Activated CD8-positive, alpha-beta memory T cell treated with anti-CD3 and anti-CD28 coated beads, Interleukin-2, amount 10 ng/mL, durations not matched to agents 7 days and 5 days (primary cell): ENCODE results near the gene ZNF212. TPM values are rescaled to one million over a fixed set of nuclear protein-coding genes. Genes with fewer than 3 reads are reported as not detected.
A peak's percentile ranks its signal among the peaks of the same experiment; 100 is the strongest.

Source experiments
- ATAC-seq: fragments of 150-1000 bp; cut with Tn5 transposase; one replicate; pipeline ENCODE4 v1.10.0; 2021; ENCODE audit warnings: moderate library complexity
- CTCF ChIA-PET: fragments of 350-600 bp; sonication (Branson Sonifier 250); formaldehyde crosslinking; loops from one replicate; lab custom pipeline; 2021; ENCODE audit warnings: antibody characterized with exemption; lab: Charles Lee
- DNase-seq: peaks from one replicate; pipeline ENCODE4 v3.0.0-alpha.2; 2020
- H3K27ac Mint-ChIP-seq: one replicate; pipeline ENCODE4 v1.8.0; 2021; ENCODE audit warnings: mild to moderate bottlenecking, mixed read lengths
- H3K27me3 Mint-ChIP-seq: one replicate; pipeline ENCODE4 v1.8.0; 2021; ENCODE audit warnings: mixed read lengths
- H3K36me3 Mint-ChIP-seq: one replicate; pipeline ENCODE4 v1.8.0; 2021; ENCODE audit warnings: mild to moderate bottlenecking, mixed read lengths
- H3K4me1 Mint-ChIP-seq: one replicate; pipeline ENCODE4 v1.8.0; 2021; ENCODE audit warnings: mixed read lengths
- H3K4me3 Mint-ChIP-seq: one replicate; pipeline ENCODE4 v1.8.0; 2021; ENCODE audit warnings: mild to moderate bottlenecking, moderate library complexity, mixed read lengths
- H3K9me3 Mint-ChIP-seq: one replicate; pipeline ENCODE4 v1.8.0; 2022; ENCODE audit warnings: low read depth, mixed read lengths
- total RNA-seq, 2 experiments: library from RNA; stranded (reverse); gene quantifications; one replicate each; pipeline ENCODE4 v1.2.3, GENCODE V29; 2021

Gene ZNF212
- total RNA-seq, 2 experiments from 2014 or later = 12.8 to 14.2 TPM

GRCh38 chr7:149297034-149297755, 57.7 kb downstream of the ZNF212 start:
- CTCF ChIA-PET = no interaction called here
- H3K27me3 Mint-ChIP-seq = no peaks in the 10 kb centered on the region
- DNase-seq = no peak
- peaks cover 4% of the 10 kb centered on the region for H3K4me1 Mint-ChIP-seq
- no peak overlapping the region for H3K4me3 Mint-ChIP-seq
- H3K9me3 Mint-ChIP-seq = no peaks in the 10 kb centered on the region
- no peak overlapping the region for H3K27ac Mint-ChIP-seq
- no peaks in the 10 kb centered on the region for H3K36me3 Mint-ChIP-seq
- ATAC-seq = peak; percentile 23

GRCh38 chr7:149300620-149301285, 61.3 kb downstream of the ZNF212 start:
- DNase-seq (no peak), ATAC-seq (no peak)
- CTCF ChIA-PET = no interaction called here
- Mint-ChIP-seq H3K27ac (no peak overlapping the region), H3K27me3 (no peaks in the 10 kb centered on the region), H3K4me1 (no peaks in the 10 kb centered on the region), H3K4me3 (no peak overlapping the region), H3K36me3 (no peaks in the 10 kb centered on the region), H3K9me3 (no peaks in the 10 kb centered on the region)

GRCh38 chr7:149302222-149302621, 62.8 kb downstream of the ZNF212 start:
- H3K9me3 Mint-ChIP-seq = no peaks in the 10 kb centered on the region
- no peak for ATAC-seq
- CTCF ChIA-PET = no interaction called here

GRCh38 chr7:149302865-149303264, 63.4 kb downstream of the ZNF212 start:
- no peaks in the 10 kb centered on the region for H3K9me3 Mint-ChIP-seq
- no peaks in the 10 kb centered on the region for H3K27me3 Mint-ChIP-seq
- DNase-seq (no peak), ATAC-seq (no peak)
- CTCF ChIA-PET = no interaction called here
- no peaks in the 10 kb centered on the region for H3K4me1 Mint-ChIP-seq
- H3K27ac Mint-ChIP-seq = no peak overlapping the region
- no peak overlapping the region for H3K4me3 Mint-ChIP-seq
- H3K36me3 Mint-ChIP-seq = no peaks in the 10 kb centered on the region

More at GRCh38 chr7:149302222-149302621, 62.8 kb downstream of the ZNF212 start:
- Mint-ChIP-seq H3K27me3 (no peaks in the 10 kb centered on the region), H3K27ac (no peak overlapping the region), H3K4me1 (no peaks in the 10 kb centered on the region), H3K36me3 (no peaks in the 10 kb centered on the region), H3K4me3 (no peak overlapping the region)
- DNase-seq = no peak

- CTCF ChIA-PET = interaction anchor here (1.6 kb wide), 1 partner anchor 42 kb away, joined by 3 read pairs; the partner anchor contains the start of gene ZNF783
- no peak for DNase-seq
- no peak for ATAC-seq
- H3K27ac Mint-ChIP-seq = no peak overlapping the region
- no peaks in the 10 kb centered on the region for H3K27me3 Mint-ChIP-seq
- no peaks in the 10 kb centered on the region for H3K9me3 Mint-ChIP-seq
- H3K36me3 Mint-ChIP-seq = no peaks in the 10 kb centered on the region
- H3K4me1 Mint-ChIP-seq = no peaks in the 10 kb centered on the region
- H3K4me3 Mint-ChIP-seq = no peak overlapping the region
Observed at GRCh38 chr7:149304006-149304405, 64.6 kb downstream of the ZNF212 start.

Other genes with a start within 250 kb of the ZNF212 start
- 10 to 100 TPM; 82.3 to 99.4 TPM for gene PDIA4, start 211.1 kb upstream of the ZNF212 start, total RNA-seq
- 1 to 10 TPM; 7.1 to 7.4 TPM for gene ZNF786, start 148.9 kb upstream of the ZNF212 start, total RNA-seq
- under 1 TPM; 0.53 to 0.91 TPM for gene ZNF425, start 113.3 kb upstream of the ZNF212 start, total RNA-seq
- gene ZNF398, start 92.2 kb upstream of the ZNF212 start, total RNA-seq = 10 to 100 TPM; 12.1 to 13.2 TPM
- 10 to 100 TPM; 42.0 to 49.7 TPM for gene ZNF282, start 44.1 kb upstream of the ZNF212 start, total RNA-seq
- 10 to 100 TPM; 14.8 to 15.5 TPM for gene ZNF783, start 22.5 kb downstream of the ZNF212 start, total RNA-seq
- 10 to 100 TPM; 12.1 to 15.2 TPM for gene ZNF777, start 221.4 kb downstream of the ZNF212 start, total RNA-seq